ENCODE results near the gene CTDSP2. TPM values are rescaled to one million over a fixed set of nuclear protein-coding genes. Genes with fewer than 3 reads are reported as not detected.
A peak's percentile ranks its signal among the peaks of the same experiment; 100 is the strongest.

Gene CTDSP2
- total and polyA plus RNA-seq, 10 of the 15 experiments (the other 5 are each of a cell fraction or from before 2014, with no cell fraction given), result 17.3 to 98.2 (median 54.1) TPM

DNA sequence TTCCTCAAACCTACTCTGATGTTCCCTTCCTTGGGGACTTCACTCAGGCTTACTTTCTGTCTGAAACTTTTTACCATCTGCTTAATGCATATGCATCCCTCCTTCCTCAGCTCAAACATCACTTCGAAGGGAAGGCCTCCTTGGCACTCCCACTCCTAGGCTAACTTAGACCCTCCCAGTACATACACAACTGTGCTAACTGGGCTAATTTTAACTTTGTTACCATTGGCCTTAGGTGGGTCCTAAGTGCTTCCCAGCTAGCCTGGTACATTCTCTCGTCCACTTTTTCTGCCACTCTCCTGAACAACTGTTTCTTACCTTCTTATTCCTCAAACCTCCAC, 70.3 kb downstream of the CTDSP2 start (continued):
- TF ChIP-seq, protein P1, sequence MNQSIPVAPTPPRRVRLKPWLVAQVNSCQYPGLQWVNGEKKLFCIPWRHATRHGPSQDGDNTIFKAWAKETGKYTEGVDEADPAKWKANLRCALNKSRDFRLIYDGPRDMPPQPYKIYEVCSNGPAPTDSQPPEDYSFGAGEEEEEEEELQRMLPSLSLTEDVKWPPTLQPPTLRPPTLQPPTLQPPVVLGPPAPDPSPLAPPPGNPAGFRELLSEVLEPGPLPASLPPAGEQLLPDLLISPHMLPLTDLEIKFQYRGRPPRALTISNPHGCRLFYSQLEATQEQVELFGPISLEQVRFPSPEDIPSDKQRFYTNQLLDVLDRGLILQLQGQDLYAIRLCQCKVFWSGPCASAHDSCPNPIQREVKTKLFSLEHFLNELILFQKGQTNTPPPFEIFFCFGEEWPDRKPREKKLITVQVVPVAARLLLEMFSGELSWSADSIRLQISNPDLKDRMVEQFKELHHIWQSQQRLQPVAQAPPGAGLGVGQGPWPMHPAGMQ (IDR thresholded peaks at IDR 0.05; ENCODE audit: borderline replicate concordance), result no peak

DNA sequence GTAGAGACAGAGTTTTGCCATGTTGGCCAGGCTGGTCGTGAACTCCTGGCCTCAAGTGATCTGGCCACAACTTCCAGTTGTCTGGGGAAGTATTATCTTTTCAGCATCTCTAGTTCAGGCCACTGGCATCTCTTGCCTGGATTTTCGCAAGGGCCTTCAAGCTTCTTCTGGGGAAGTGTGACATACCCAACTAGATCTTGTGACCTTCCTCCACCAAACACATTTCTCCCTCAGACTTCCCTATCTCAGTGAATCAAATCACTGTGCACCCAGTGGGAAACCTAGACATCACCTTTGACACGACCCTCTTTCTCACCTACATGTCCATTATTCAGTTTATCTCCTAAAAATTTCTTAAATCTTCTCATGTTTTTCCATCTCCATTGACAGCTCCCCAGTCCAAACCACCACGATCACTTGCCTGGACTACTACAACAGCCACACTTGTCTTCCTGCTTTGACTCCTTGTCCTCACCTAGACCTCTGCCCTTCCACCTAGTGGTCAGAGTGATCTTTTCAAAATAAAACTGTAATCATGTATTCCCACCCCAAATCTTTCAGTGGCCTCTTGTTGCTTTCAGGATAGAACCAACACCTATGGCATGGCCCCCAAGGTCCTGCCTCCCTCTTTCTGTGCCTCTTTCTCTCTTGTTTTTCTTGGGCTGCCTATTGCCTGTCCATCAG, 70.8 kb downstream of the CTDSP2 start:
- Histone ChIP-seq H2AFZ (ENCODE audit: control insufficient read depth, low read depth, low read length) (no peak overlapping the region), H4K20me1 (ENCODE audit: control insufficient read depth, insufficient read depth) (no peaks in the 10 kb centered on the region), H3K9ac (ENCODE audit: control insufficient read depth, insufficient read depth, low read length) (no peak overlapping the region), H3K9me3 (replicated peaks; ENCODE audit: control insufficient read depth, insufficient read depth, low read length) (no peaks in the 10 kb centered on the region), H3K27me3 (replicated peaks in 1 of 2; ENCODE audit: control insufficient read depth in 2 of 2, insufficient read depth in 2 of 2, low read length in 1 of 2) (no peaks in the 10 kb centered on the region), H3K36me3 (ENCODE audit: control insufficient read depth in 2 of 2, insufficient read depth in 2 of 2, low read length in 1 of 2) (no peaks in the 10 kb centered on the region), H3K4me1 (ENCODE audit: control insufficient read depth, insufficient read depth, low read length) (peaks cover 3% of the 10 kb centered on the region), H3K4me2 (ENCODE audit: control insufficient read depth, insufficient read depth) (no peak overlapping the region), H3K79me2 (ENCODE audit: control insufficient read depth, insufficient read depth, low read length) (no peaks in the 10 kb centered on the region), H3K27ac (ENCODE audit: control insufficient read depth, insufficient read depth) (no peak overlapping the region), H3K4me3 (no peak overlapping the region)
- intact Hi-C loops (cut with micrococcal nuclease; ENCODE audit: unreplicated experiment), result no loop called here
- WGBS (ENCODE audit: insufficient coverage, insufficient replicate concordance, low lambda C conversion rate, missing lambda C conversion rate), result 63% methylated on average over 4 of the region's 4 CpGs
- no TSS peak for BruUV-seq (replicated peaks)
- ChIA-PET POLR2A (interaction anchor here (1.4 kb wide), 1 partner anchor 20 kb away, joined by 8 read pairs; no protein-coding TSS in a partner anchor), RAD21 (ENCODE audit: unreplicated experiment) (interaction anchor here (0.7 kb wide), 1 partner anchor 651 kb away, joined by 3 read pairs; no protein-coding TSS in a partner anchor), CTCF (interaction anchor here (0.6 to 3.0 kb wide), 8 partner anchors 9 to 122 kb away, joined by 3 to 10 read pairs (median 4); no protein-coding TSS in a partner anchor), SMC1A (ENCODE audit: uncharacterized antibody, unreplicated experiment) (interaction anchor here (0.7 kb wide), 1 partner anchor 17 kb away, joined by 3 read pairs; no protein-coding TSS in a partner anchor)
- no peak for DNase-seq (ENCODE audit: low read depth, low spot score)
- no peak for FAIRE-seq
- no peak for ATAC-seq
- in situ Hi-C loops (cut with MboI), result no loop called here
- TF ChIP-seq POLR2AphosphoS2 (IDR thresholded peaks at IDR 0.05; ENCODE audit: low read depth, low read length) (no peak), MEF2B (IDR thresholded peaks at IDR 0.05; ENCODE audit: partially characterized antibody, poor library complexity, severe bottlenecking) (no peak), RFX5 (IDR thresholded peaks at IDR 0.05; ENCODE audit: low read depth, low read length) (no peak), CHD4 (IDR thresholded peaks at IDR 0.05) (no peak), EP300 (IDR thresholded peaks at IDR 0.05; ENCODE audit: borderline replicate concordance in 1 of 2, control insufficient read depth in 1 of 2, low read depth in 2 of 2, low read length in 2 of 2) (no peak)
- TF ChIP-seq, protein P2, sequence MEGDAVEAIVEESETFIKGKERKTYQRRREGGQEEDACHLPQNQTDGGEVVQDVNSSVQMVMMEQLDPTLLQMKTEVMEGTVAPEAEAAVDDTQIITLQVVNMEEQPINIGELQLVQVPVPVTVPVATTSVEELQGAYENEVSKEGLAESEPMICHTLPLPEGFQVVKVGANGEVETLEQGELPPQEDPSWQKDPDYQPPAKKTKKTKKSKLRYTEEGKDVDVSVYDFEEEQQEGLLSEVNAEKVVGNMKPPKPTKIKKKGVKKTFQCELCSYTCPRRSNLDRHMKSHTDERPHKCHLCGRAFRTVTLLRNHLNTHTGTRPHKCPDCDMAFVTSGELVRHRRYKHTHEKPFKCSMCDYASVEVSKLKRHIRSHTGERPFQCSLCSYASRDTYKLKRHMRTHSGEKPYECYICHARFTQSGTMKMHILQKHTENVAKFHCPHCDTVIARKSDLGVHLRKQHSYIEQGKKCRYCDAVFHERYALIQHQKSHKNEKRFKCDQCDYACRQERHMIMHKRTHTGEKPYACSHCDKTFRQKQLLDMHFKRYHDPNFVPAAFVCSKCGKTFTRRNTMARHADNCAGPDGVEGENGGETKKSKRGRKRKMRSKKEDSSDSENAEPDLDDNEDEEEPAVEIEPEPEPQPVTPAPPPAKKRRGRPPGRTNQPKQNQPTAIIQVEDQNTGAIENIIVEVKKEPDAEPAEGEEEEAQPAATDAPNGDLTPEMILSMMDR (IDR thresholded peaks at IDR 0.05 in 2 of 3, conservative IDR thresholded peaks at IDR 0.05 in 1 of 3; ENCODE audit: control insufficient read depth in 2 of 3, extremely low read depth in 1 of 3, insufficient read depth in 1 of 3, low read depth in 3 of 3, low read length in 3 of 3), result peak in 2 of 3 experiments; percentile 12 to 19; a peak in 3 of 6 replicates
